Large intestine (tissue), 3 donors: ENCODE data around the gene EHMT2. TPM values are rescaled to one million over a fixed set of nuclear protein-coding genes. Genes with fewer than 3 reads are reported as not detected.

Experiments used
- DNase-seq, 2 donors: peaks; one replicate each; pipeline versions ENCODE4 v3.0.0 to v3.0.0-alpha.2; 2013
- H3K27ac ChIP-seq: one replicate; pipeline ENCODE4 v1.5.1; 2013; ENCODE audit warnings: low read length
- H3K27me3 ChIP-seq: 2 replicates; pipeline ENCODE4 v1.6.1; 2013; ENCODE audit warnings: low read length; ENCODE audit not compliant: control insufficient read depth, insufficient read depth
- H3K36me3 ChIP-seq: 2 replicates; pipeline ENCODE4 v1.6.1; 2013; ENCODE audit warnings: low read length; ENCODE audit not compliant: control insufficient read depth, insufficient read depth
- H3K4me1 ChIP-seq: one replicate; pipeline ENCODE4 v1.6.1; 2013; ENCODE audit warnings: low read length; ENCODE audit not compliant: control insufficient read depth, insufficient read depth
- H3K4me3 ChIP-seq: one replicate; pipeline ENCODE4 v1.5.1; 2013; ENCODE audit warnings: low read length
- H3K9me3 ChIP-seq: one replicate; pipeline ENCODE4 v1.6.1; 2013; ENCODE audit warnings: mild to moderate bottlenecking, low read depth, low read length, moderate library complexity; ENCODE audit not compliant: control insufficient read depth
- WGBS: methylation state at CpG from one replicate; pipeline ENCODE4 v1.1.5; 2013; ENCODE audit warnings: low lambda C conversion rate; ENCODE audit not compliant: insufficient coverage; 5-methylcytosine and 5-hydroxymethylcytosine counted together
- polyA plus RNA-seq: library from polyadenylated mRNA; unstranded; fragments of 120-200 nt; gene quantifications from one replicate; pipeline ENCODE4 v1.2.1, GENCODE V29; 2013

The EHMT2 gene
- polyA plus RNA-seq, 1 donor = 50.5 TPM

DNA sequence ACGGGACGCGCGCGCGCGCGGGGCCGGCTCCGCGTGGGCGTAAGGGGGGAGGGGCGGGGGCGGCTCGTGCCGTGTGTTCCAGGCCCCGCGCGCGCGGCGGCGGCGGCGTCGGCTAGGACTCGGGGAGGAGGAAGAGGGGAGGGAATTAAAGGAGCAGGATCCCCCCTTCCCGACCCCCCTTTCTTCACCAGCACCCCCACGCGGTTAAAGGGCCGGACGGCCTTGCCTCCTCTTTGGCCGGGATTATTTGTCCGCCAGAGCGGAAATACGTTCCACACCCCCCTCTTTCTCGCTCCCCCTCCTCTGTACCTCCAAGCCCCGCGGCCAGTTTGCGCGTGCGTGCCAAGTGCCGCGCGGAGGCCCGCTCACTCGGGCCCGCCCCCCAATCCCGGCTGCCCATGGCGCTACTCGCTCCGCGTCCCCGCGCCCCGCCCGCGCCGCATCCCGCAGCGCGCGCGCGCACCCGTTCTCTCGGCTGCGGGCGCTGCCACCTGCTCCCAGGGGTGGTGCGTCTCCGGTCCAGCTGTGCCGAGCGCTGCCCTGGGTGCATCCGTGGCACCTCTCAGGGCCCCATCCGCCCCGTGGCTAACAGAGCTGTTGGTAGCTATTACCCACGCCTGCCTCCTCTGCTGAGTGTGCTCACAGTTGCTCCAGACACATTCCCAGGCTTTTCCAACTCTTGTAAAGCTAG, 4.6 kb upstream of the EHMT2 start, which contains the start of gene ZBTB12:
Gene ZBTB12 (minus strand): TSS at position 134 of the 691 bp plus-strand sequence. CDS start 781 bp downstream, outside the sequence.
- DNase-seq = peak; percentile 97 to 98
- Histone ChIP-seq H3K4me3 (peak within 1 kb of the TSS; percentile 66), H3K4me1 (peaks cover 17% of the 10 kb centered on the region), H3K36me3 (peaks cover 2% of the 10 kb centered on the region), H3K27ac (peak within 1 kb of the TSS; percentile 78), H3K27me3 (peaks cover 6% of the 10 kb centered on the region), H3K9me3 (no peaks in the 10 kb centered on the region)
- no CpG with 5 or more reads among the region's 77 CpGs for WGBS

DNA sequence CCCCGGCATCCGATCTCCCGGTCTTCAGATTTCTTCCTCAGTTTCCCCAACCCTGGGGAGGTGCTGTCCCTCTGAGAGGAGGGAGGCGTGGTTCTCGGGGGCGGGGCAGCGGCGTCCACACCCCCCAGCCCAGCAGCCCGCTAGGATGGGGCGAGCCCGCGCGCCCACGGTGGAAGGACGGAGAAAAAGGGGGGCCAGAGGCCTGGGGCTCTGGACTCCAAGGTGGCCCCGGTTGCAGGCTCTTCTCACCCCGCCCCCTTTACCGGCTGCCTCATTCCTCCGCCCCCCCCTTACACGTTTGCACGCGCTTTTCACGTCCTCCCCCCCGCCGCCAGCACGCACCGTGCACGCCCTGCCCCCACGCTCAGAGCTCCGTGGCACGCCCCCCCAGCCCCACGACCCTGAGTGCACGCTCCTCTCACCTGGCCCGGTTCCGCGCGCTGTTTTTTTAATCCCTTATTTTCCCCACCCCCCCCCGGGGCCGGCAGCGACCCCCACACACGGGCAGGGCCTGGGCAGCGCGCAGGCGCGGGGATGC, 4.0 kb upstream of the EHMT2 start:
- Histone ChIP-seq H3K36me3 (peaks cover 4% of the 10 kb centered on the region), H3K27me3 (peaks cover 5% of the 10 kb centered on the region), H3K9me3 (no peaks in the 10 kb centered on the region), H3K4me3 (peak overlapping the region; percentile 66), H3K27ac (peak overlapping the region; percentile 78), H3K4me1 (peaks cover 18% of the 10 kb centered on the region)
- no CpG with 5 or more reads among the region's 45 CpGs for WGBS
- DNase-seq = peak in 1 of 2 donors; percentile 58

DNA sequence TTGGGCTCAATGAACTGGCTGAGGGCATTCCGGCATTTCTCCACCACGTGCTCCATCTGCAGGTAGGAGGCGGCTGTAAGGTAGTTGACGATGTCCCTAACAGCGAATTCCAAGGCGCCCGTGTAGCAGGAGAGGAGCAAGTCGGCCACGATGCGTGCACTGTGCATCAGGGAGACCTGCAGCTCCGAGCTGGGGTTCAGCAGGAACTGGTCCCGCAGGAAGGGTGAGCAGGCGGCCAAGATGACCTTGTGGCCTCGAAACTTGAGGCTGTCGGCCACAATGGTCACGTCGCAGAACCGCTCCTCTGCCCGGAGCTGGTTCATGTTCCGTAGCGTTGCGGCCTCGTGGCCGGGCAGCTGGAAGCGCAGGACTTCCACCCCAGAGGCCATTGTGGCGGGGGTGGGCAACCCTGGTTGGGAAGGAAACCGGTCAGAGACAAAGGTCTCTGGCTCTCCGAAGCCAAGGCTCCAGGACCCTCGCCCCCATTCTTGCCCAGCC, 3.5 kb upstream of the EHMT2 start:
- Histone ChIP-seq H3K4me1 (peaks cover 20% of the 10 kb centered on the region), H3K9me3 (no peaks in the 10 kb centered on the region), H3K36me3 (peaks cover 9% of the 10 kb centered on the region), H3K27ac (peak overlapping the region; percentile 78), H3K4me3 (peak overlapping the region; percentile 66), H3K27me3 (peaks cover under 1% of the 10 kb centered on the region)
- peak in 1 of 2 donors; percentile 49 for DNase-seq
- WGBS = no CpG with 5 or more reads among the region's 29 CpGs

DNA sequence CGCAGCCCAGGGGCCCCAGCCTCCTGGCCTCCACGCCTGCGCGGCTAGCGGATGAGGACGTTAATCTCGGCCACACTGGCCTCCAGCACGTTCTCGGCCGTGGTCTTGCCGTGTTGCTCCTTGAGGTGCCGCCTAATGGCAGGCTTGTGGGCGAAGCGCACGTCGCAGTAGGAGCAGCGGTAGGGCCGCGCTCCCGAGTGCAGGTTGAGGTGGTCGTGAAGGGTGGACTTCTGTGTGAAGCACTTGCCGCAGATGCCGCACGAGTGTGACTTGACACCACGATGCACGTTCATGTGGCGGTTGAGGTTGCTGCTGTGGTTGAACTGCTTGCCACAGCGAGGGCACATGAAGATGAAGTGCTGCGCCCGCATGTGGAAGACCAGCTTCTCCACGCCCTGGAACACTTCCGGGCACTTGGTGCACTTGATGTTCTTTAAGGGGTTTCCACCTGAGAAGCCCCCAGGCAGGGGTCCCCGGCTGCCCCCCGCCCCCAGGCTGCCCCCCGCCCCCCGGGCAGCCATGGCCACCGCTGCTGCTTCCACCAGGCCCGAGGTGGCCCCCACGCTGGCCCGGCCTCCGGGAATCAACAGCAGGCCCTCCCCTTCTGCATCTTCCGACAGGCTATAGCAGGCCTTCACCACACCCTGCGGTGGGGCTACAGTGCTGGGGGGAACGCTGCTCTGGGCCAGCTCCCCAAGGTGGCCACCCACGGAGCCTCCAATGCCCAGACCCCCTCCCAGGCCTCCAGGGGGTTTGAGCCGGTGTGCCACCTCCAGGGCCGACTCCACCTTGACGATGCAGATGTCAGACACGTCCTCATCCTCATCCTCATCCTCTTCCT, 2.6 kb upstream of the EHMT2 start:
- Histone ChIP-seq H3K27me3 (no peaks in the 10 kb centered on the region), H3K27ac (no peak overlapping the region), H3K4me3 (no peak overlapping the region), H3K36me3 (peaks cover 10% of the 10 kb centered on the region), H3K4me1 (peaks cover 20% of the 10 kb centered on the region), H3K9me3 (no peaks in the 10 kb centered on the region)
- DNase-seq = no peak
- WGBS = no CpG with 5 or more reads among the region's 49 CpGs

DNA sequence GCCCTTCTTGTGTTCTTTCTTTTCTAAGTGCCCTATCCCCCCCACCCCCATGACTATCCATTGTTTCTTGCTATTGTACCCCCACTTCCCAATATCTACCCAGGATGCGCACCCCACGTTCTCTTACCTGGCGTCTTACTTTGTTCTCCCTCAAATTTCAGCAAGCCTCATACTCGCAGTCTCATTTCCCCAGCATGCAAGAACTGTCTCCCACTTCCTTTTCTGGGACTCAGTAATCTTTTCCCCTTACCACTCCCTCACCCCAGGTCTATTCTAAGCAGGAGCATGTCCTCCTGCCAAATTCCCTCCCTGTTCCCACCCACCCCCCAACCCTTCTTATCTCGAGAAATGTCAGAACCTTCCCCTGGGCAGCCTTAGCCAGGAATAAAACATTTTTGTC, 1.7 kb upstream of the EHMT2 start:
- 53% methylated on average over 5 of the region's 5 CpGs for WGBS
- Histone ChIP-seq H3K27me3 (no peaks in the 10 kb centered on the region), H3K4me1 (peaks cover 20% of the 10 kb centered on the region), H3K9me3 (no peaks in the 10 kb centered on the region), H3K27ac (no peak overlapping the region), H3K36me3 (peaks cover 17% of the 10 kb centered on the region), H3K4me3 (no peak overlapping the region)
- no peak for DNase-seq

DNA sequence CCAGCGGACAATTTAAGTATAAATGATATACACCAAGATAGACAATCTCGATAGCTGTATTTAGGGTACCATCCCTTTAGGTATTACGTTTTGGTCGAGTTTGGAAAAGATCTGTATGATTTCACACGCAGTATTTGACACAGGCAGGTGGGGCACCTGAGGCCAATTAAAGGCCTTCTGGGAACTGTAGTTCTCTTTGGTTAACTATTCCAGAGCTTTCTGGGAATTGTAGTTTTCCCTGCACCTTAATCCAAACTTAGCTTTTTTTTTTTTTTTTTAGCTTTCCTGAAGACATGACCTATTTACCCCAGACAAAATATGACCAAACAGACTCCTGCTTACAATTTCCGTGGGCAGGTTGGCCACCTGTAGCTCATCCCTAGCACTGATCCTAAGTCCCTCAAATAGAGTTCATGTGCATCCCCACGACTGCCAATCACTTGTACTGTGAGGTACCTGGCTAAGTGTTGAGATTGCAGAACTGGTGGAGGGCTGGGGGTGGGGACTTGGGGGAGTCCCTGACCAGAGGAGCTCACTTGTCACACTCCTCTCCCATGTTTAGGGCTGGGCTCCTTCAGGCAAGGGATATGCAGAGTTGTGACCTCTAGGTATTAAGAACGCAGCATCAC, 999 bp upstream of the EHMT2 start:
- peak overlapping the region; percentile 57 for H3K27ac ChIP-seq
- H3K4me1 ChIP-seq = peaks cover 20% of the 10 kb centered on the region
- H3K36me3 ChIP-seq = peaks cover 19% of the 10 kb centered on the region
- H3K4me3 ChIP-seq = peak overlapping the region; percentile 81
- no peaks in the 10 kb centered on the region for H3K27me3 ChIP-seq
- no CpG with 5 or more reads among the region's 8 CpGs for WGBS
- DNase-seq = peak in 1 of 2 donors; percentile 74
- no peaks in the 10 kb centered on the region for H3K9me3 ChIP-seq

DNA sequence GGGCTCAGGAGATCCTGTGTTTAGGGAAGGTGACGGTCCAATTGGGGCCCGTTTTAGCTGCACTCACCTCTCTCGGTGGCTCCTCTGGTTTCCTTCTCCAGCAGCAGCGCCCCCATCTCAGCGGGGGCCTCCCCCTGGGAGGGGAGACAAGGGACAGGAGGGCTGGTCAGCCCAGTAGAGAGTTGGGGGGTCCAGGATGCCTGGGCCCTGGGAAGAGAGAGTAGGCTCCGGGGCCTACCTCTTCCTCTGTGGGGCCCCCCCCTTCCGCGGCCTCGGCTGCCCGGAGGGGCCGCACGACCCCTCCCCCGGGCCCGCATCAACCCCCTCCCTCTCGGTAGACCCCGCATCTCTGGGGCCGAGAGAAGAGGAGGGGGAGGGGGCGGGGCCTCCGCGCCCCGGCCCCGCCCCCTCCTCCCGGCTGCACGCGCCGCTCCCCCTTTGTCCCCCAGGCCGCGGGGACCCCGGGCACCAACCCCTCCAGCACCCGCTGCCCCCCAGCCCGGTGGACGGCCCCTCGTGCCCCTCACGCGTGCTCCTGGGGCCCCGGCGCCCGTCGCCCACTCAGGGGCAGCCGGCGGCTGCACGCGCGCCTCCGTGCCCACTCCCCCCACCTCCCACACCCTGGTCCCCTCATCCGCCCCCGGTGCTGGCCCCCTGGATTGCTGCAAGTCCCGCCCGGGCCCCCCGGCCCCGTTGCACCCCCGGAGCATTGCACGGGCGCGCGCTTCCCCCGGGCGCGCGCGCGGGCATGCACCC, 464 bp downstream of the EHMT2 start:
- Histone ChIP-seq H3K27me3 (no peaks in the 10 kb centered on the region), H3K36me3 (peaks cover 33% of the 10 kb centered on the region), H3K27ac (peak overlapping the region; percentile 44), H3K4me3 (peak overlapping the region; percentile 81), H3K4me1 (peaks cover 15% of the 10 kb centered on the region), H3K9me3 (no peaks in the 10 kb centered on the region)
- DNase-seq = no peak
- WGBS = no CpG with 5 or more reads among the region's 62 CpGs

DNA sequence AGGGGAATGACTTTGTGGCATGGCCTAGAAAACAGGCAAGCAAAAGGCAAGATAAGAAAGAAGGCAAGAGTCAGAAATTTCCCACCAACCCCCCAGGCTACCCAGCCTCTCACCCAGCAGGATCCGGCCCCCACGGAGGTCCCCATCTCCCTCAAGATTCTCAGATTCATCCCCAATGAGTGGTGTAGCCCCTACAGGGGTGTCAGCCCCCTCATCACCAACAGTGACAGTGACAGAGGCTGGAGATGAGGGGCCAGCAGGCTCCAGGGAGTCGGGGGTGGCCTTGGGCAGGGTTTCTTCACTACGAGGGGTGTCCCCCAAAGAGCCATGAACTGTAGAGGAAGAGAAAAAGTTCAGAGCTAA, 1.0 kb downstream of the EHMT2 start:
- WGBS = no CpG with 5 or more reads among the region's 4 CpGs
- Histone ChIP-seq H3K27me3 (no peaks in the 10 kb centered on the region), H3K4me3 (peak overlapping the region; percentile 81), H3K36me3 (peaks cover 37% of the 10 kb centered on the region), H3K4me1 (peaks cover 15% of the 10 kb centered on the region), H3K9me3 (no peaks in the 10 kb centered on the region), H3K27ac (peak overlapping the region; percentile 44)
- no peak for DNase-seq

DNA sequence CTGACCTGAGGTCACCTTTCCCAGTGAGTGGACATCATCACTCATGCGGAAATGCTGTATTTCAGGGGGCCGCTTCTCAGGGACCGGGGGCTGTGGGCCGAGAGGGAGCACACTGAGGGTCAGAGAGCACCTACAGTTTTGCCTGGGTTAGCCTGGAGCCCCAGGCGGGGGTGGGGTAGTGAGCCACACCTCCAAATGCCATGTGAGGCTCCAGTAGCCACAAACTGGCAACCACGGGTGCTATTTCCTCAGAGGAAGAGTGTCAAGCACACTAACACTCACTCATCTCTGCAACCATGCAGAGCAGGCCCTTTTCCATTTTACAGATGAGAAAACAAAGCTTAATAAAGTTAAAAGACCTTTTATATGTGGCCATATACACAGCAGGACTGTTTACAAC, 4.7 kb downstream of the EHMT2 start:
- Histone ChIP-seq H3K4me3 (no peak overlapping the region), H3K4me1 (peaks cover 2% of the 10 kb centered on the region), H3K36me3 (peaks cover 59% of the 10 kb centered on the region), H3K27me3 (no peaks in the 10 kb centered on the region), H3K27ac (no peak overlapping the region), H3K9me3 (peaks cover 1% of the 10 kb centered on the region)
- WGBS = no CpG with 5 or more reads among the region's 6 CpGs
- DNase-seq = no peak
